Measurements from ENCODE around the gene PRKAG1. TPM values are rescaled to one million over a fixed set of nuclear protein-coding genes. Genes with fewer than 3 reads are reported as not detected.

The PRKAG1 gene
- total RNA-seq, 1 experiment from 2014 or later, result 57.3 TPM

- TF ChIP-seq REST (IDR thresholded peaks at IDR 0.05; ENCODE audit: insufficient read depth in 1 of 2, low read depth in 2 of 2, low read length in 1 of 2) (no peak), POLR2AphosphoS5 (IDR thresholded peaks at IDR 0.05; ENCODE audit: low read depth, low read length) (no peak), CTCF (IDR thresholded peaks at IDR 0.05) (no peak), TCF7L2 (IDR thresholded peaks at IDR 0.05; ENCODE audit: low read depth, low read length) (no peak), SIN3A (IDR thresholded peaks at IDR 0.05; ENCODE audit: borderline replicate concordance, insufficient read depth, low read depth, low read length) (no peak)
- intact Hi-C loops (cut with micrococcal nuclease; ENCODE audit: unreplicated experiment), result no loop called here
- H3K4me3 ChIP-seq (ENCODE audit: low read depth in 2 of 2, low read length in 2 of 2), result no peak overlapping the region
- ChIA-PET CTCF (no interaction called here), POLR2A (no interaction called here)
- H3K9me3 ChIP-seq (ENCODE audit: control insufficient read depth, insufficient read depth, low read depth, low read length), result no peaks in the 10 kb centered on the region
- H3K36me3 ChIP-seq (ENCODE audit: control insufficient read depth, insufficient read depth, low read length), result peaks cover 32% of the 10 kb centered on the region
- no peak for ATAC-seq
- H3K27ac ChIP-seq (ENCODE audit: low read length), result no peak overlapping the region
- no peaks in the 10 kb centered on the region for H3K27me3 ChIP-seq (ENCODE audit: control insufficient read depth, insufficient read depth, low read length)
- no TSS peak for BruUV-seq (replicated peaks)
- no peaks in the 10 kb centered on the region for H3K4me1 ChIP-seq (ENCODE audit: control insufficient read depth, insufficient read depth, low read length)
- in situ Hi-C loops (cut with HindIII; ENCODE audit: low pct_unique_long_range_greater_than_20kb, low sequenced_read_pairs), result no loop called here
- no peak for DNase-seq (ENCODE audit: low read depth, low spot score)
Observed at GRCh38 chr12:49039421-49040363, 21.1 kb upstream of the PRKAG1 start.

GRCh38 chr12:49038291-49038955, 19.8 kb upstream of the PRKAG1 start:
- no peak for ATAC-seq
- Histone ChIP-seq H3K9me3 (ENCODE audit: control insufficient read depth, insufficient read depth, low read depth, low read length) (no peaks in the 10 kb centered on the region), H3K27me3 (ENCODE audit: control insufficient read depth, insufficient read depth, low read length) (no peaks in the 10 kb centered on the region), H3K4me1 (ENCODE audit: control insufficient read depth, insufficient read depth, low read length) (no peaks in the 10 kb centered on the region), H3K27ac (ENCODE audit: low read length) (no peak overlapping the region), H3K4me3 (ENCODE audit: low read depth in 2 of 2, low read length in 2 of 2) (no peak overlapping the region), H3K36me3 (ENCODE audit: control insufficient read depth, insufficient read depth, low read length) (peaks cover 25% of the 10 kb centered on the region)
- in situ Hi-C loops (cut with HindIII; ENCODE audit: low pct_unique_long_range_greater_than_20kb, low sequenced_read_pairs), result no loop called here
- ChIA-PET POLR2A (no interaction called here), CTCF (no interaction called here)
- no TSS peak for BruUV-seq (replicated peaks)
- no peak for TF ChIP-seq TCF7L2 (IDR thresholded peaks at IDR 0.05; ENCODE audit: low read depth, low read length)
- no peak for TF ChIP-seq REST (IDR thresholded peaks at IDR 0.05; ENCODE audit: insufficient read depth in 1 of 2, low read depth in 2 of 2, low read length in 1 of 2)
- no peak for TF ChIP-seq POLR2AphosphoS5 (IDR thresholded peaks at IDR 0.05; ENCODE audit: low read depth, low read length)
- no peak for TF ChIP-seq CTCF (IDR thresholded peaks at IDR 0.05)
- intact Hi-C loops (cut with micrococcal nuclease; ENCODE audit: unreplicated experiment), result no loop called here
- no peak for DNase-seq (ENCODE audit: low read depth, low spot score)

Data from Panc1 (cell line).